HepG2 (cell line): ENCODE measurements around the gene WDR82. TPM values are rescaled to one million over a fixed set of nuclear protein-coding genes. Genes with fewer than 3 reads are reported as not detected.

Experiments used
- ATAC-seq: fragments of 200-7000 bp; cut with Tn5 transposase; 3 replicates; pipeline ENCODE4 v1.9.1; 2020; ENCODE audit warnings: mild to moderate bottlenecking, moderate library complexity
- BruUV-seq: library from RNA; stranded (reverse); fragments of 400-500 nt; replicated peaks from 2 replicates; lab custom pipeline; 2021; lab: Mats Ljungman, UMichigan
- CTCF ChIA-PET: fragments of 300-600 bp; formaldehyde crosslinking; extraction: SDS; loops from one replicate; lab custom pipeline; 2021; ENCODE audit warnings: low total read pairs, inconsistent platforms, low intra/inter-chr PET ratio; lab: Yijun Ruan, JAX
- POLR2A ChIA-PET: fragments of 350-600 bp; sonication (Branson Sonifier 250); formaldehyde crosslinking; loops from one replicate; lab custom pipeline; 2020; ENCODE audit warnings: antibody characterized with exemption, inconsistent platforms; lab: Yijun Ruan, JAX
- DNase-seq: peaks from one replicate; pipeline ENCODE4 v3.0.0-alpha.2; 2015; ENCODE audit warnings: low spot score
- FAIRE-seq: peaks from 3 replicates; lab custom pipeline; 2011; peaks lifted over from hg19 to GRCh38; lab: Jason Lieb, UNC
- H2AFZ ChIP-seq: one replicate; pipeline ENCODE4 v1.6.1; 2011; ENCODE audit warnings: low read length, inconsistent platforms
- H3K27ac ChIP-seq: fragments of 300-600 bp; 3 replicates; pipeline ENCODE4 v1.8.0; 2011; ENCODE audit warnings: mixed run types, mild to moderate bottlenecking, mixed read lengths, low read length, inconsistent platforms; ENCODE audit not compliant: insufficient read depth; ENCODE audit errors: extremely low read length
- H3K27me3 ChIP-seq, 2 experiments: fragments of 200-600 bp in 1 of 2; 2 replicates in 1 of 2; 3 replicates in 1 of 2; pipeline versions ENCODE4 v1.6.0 to v1.8.0; 2011; ENCODE audit warnings: low read length in 2 of 2, mild to moderate bottlenecking in 2 of 2, moderate library complexity in 2 of 2, inconsistent platforms in 1 of 2; ENCODE audit not compliant: insufficient read depth in 2 of 2, control insufficient read depth in 1 of 2
- H3K36me3 ChIP-seq, 2 experiments: fragments of 200-600 bp in 1 of 2; replicated peaks in 1 of 2; 2 replicates in 1 of 2; 3 replicates in 1 of 2; pipeline versions ENCODE4 v1.5.1 to v1.8.0; 2011; ENCODE audit warnings: low read length in 2 of 2, inconsistent platforms in 1 of 2; ENCODE audit not compliant: insufficient read depth in 2 of 2, control insufficient read depth in 1 of 2
- H3K4me1 ChIP-seq: 2 replicates; pipeline ENCODE4 v1.5.1; 2012; ENCODE audit warnings: low read length, inconsistent platforms; ENCODE audit not compliant: insufficient read depth
- H3K4me2 ChIP-seq: 2 replicates; pipeline ENCODE4 v1.6.0; 2011; ENCODE audit warnings: low read depth, low read length, inconsistent platforms
- H3K4me3 ChIP-seq, 3 experiments: fragments of 200-600 bp in 1 of 3; sonication (generic), shearing (Covaris generic) in 1 of 3; replicated peaks in 1 of 3; 2 replicates each; pipeline ENCODE4 v1.5.1; 2011 to 2016; ENCODE audit warnings: low read length in 3 of 3, inconsistent platforms in 2 of 3, low read depth in 2 of 3, mild to moderate bottlenecking in 2 of 3, control low read depth in 1 of 3, mixed read lengths in 1 of 3; ENCODE audit not compliant: insufficient read depth in 1 of 3
- H3K79me2 ChIP-seq: one replicate; pipeline ENCODE4 v1.6.1; 2011; ENCODE audit warnings: low read length, inconsistent platforms; ENCODE audit not compliant: insufficient read depth
- H3K9ac ChIP-seq: 2 replicates; pipeline ENCODE4 v1.6.0; 2011; ENCODE audit warnings: mild to moderate bottlenecking, low read depth, low read length, inconsistent platforms; ENCODE audit not compliant: insufficient read depth
- H3K9me3 ChIP-seq: 2 replicates; pipeline ENCODE4 v1.5.1; 2012; ENCODE audit warnings: mild to moderate bottlenecking, low read length
- H4K20me1 ChIP-seq: 2 replicates; pipeline ENCODE4 v1.6.0; 2011; ENCODE audit warnings: inconsistent platforms, mild to moderate bottlenecking, low read length, moderate library complexity; ENCODE audit not compliant: insufficient read depth
- CREM ChIP-seq, 2 experiments: sonication (generic) in 1 of 2; formaldehyde crosslinking in 1 of 2; IDR thresholded peaks; 2 replicates each; pipeline versions ENCODE4 v1.4.0 to v1.6.1; 2016 to 2020; ENCODE audit warnings: antibody characterized with exemption in 1 of 2, mild to moderate bottlenecking in 1 of 2, missing genetic modification reagents in 1 of 2
- JDP2 ChIP-seq: sonication (generic); formaldehyde crosslinking; IDR thresholded peaks from 2 replicates; pipeline ENCODE4 v1.8.1; 2022; ENCODE audit warnings: missing genetic modification reagents, borderline replicate concordance
- NFIB ChIP-seq: sonication (generic); formaldehyde crosslinking; IDR thresholded peaks from 2 replicates; pipeline ENCODE4 v1.9.0; 2021; ENCODE audit warnings: missing genetic modification reagents, mild to moderate bottlenecking, borderline replicate concordance
- NFYB ChIP-seq: sonication (generic); formaldehyde crosslinking; IDR thresholded peaks from 2 replicates; pipeline ENCODE4 v1.4.0; 2020; ENCODE audit warnings: missing genetic modification reagents
- RBFOX2 ChIP-seq: fragments of 200-400 bp; formaldehyde crosslinking; IDR thresholded peaks from 2 replicates; pipeline ENCODE4 v1.6.1; 2017; ENCODE audit warnings: low read depth, mild to moderate bottlenecking, low read length
- ZNF20 ChIP-seq: sonication (generic); formaldehyde crosslinking; IDR thresholded peaks from 2 replicates; pipeline ENCODE4 v1.4.0; 2020; ENCODE audit warnings: mild to moderate bottlenecking, moderate library complexity, missing genetic modification reagents
- ZNF563 ChIP-seq: sonication (generic); formaldehyde crosslinking; IDR thresholded peaks from 2 replicates; pipeline ENCODE4 v1.8.0; 2022; ENCODE audit warnings: mild to moderate bottlenecking, moderate library complexity, missing genetic modification reagents
- WGBS: methylation state at CpG from one replicate; pipeline ENCODE4 v1.1.6; 2017; ENCODE audit warnings: low lambda C conversion rate; 5-methylcytosine and 5-hydroxymethylcytosine counted together
- in situ Hi-C: cut with HindIII; loops from 2 replicates; pipeline ENCODE4 v1.10.0; 2017; ENCODE audit warnings: low pct_unique_long_range_greater_than_20kb; ENCODE audit not compliant: extremely low pct_ligation_motif_present
- intact Hi-C: fragments of 100-400 bp; cut with micrococcal nuclease; formaldehyde crosslinking; loops from one replicate; pipeline ENCODE4 v1.10.0; 2022; ENCODE audit not compliant: unreplicated experiment
- polyA plus RNA-seq, 8 experiments: library from polyadenylated mRNA; depleted of rRNA in 3 of 8; stranded (reverse) in 7 of 8; unstranded in 1 of 8; fragments of >200 nt; fragmentation: Illumina TruSeq in 4 of 8; extraction: Trizol in 4 of 8; gene quantifications; 2 replicates each; pipeline versions ENCODE4 v1.2.1 to v1.2.3, GENCODE V29; 2011 to 2016; ENCODE audit warnings: low read depth in 4 of 8, missing spikeins in 1 of 8, mixed read lengths in 1 of 8; ENCODE audit not compliant: insufficient read depth in 1 of 8
- total RNA-seq, 5 experiments: library from RNA; depleted of rRNA; stranded (reverse); fragments of >200 nt; fragmentation: Illumina TruSeq; extraction: Trizol; gene quantifications; 2 replicates each; pipeline ENCODE4 v1.2.3, GENCODE V29; 2016; ENCODE audit warnings: low read depth in 1 of 5
- TF ChIP-seq, protein P1 (sequence below): sonication (generic); formaldehyde crosslinking; IDR thresholded peaks from 2 replicates; pipeline ENCODE4 v1.5.0; 2020; ENCODE audit warnings: mild to moderate bottlenecking, missing genetic modification reagents, borderline replicate concordance
- TF ChIP-seq, protein P2 (sequence below): sonication (generic); formaldehyde crosslinking; IDR thresholded peaks from 2 replicates; pipeline ENCODE4 v1.5.0; 2020; ENCODE audit warnings: mild to moderate bottlenecking, missing genetic modification reagents
- TF ChIP-seq, protein P3 (sequence below): sonication (generic); formaldehyde crosslinking; IDR thresholded peaks from 2 replicates; pipeline ENCODE4 v1.4.0; 2020; ENCODE audit warnings: missing genetic modification reagents

WDR82 gene
- total and polyA plus RNA-seq, 2 of the 13 experiments (the other 11 are each of a cell fraction or from before 2014, with no cell fraction given), result 39.1 to 59.5 TPM

DNA sequence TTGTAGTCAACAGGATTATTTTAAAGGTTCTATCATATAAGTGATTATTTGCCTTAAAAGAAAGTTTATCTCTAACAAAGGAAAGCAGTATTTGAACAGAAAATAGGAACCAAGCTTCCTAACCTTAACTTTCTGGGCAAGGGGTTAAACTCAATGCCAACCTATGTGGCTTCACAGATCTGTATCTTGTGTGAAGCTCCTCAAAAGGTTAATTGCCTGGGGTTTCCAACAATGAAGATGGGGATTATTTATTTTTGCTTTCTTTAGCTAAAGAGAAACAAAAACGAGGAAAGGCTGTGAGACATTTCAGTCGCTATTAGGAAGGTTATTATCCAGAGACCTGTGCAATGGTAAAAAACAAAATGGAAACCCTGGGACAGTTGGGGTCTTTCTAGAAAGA lies 1.1 kb upstream of the WDR82 start (continued):
- TF ChIP-seq, protein P1, sequence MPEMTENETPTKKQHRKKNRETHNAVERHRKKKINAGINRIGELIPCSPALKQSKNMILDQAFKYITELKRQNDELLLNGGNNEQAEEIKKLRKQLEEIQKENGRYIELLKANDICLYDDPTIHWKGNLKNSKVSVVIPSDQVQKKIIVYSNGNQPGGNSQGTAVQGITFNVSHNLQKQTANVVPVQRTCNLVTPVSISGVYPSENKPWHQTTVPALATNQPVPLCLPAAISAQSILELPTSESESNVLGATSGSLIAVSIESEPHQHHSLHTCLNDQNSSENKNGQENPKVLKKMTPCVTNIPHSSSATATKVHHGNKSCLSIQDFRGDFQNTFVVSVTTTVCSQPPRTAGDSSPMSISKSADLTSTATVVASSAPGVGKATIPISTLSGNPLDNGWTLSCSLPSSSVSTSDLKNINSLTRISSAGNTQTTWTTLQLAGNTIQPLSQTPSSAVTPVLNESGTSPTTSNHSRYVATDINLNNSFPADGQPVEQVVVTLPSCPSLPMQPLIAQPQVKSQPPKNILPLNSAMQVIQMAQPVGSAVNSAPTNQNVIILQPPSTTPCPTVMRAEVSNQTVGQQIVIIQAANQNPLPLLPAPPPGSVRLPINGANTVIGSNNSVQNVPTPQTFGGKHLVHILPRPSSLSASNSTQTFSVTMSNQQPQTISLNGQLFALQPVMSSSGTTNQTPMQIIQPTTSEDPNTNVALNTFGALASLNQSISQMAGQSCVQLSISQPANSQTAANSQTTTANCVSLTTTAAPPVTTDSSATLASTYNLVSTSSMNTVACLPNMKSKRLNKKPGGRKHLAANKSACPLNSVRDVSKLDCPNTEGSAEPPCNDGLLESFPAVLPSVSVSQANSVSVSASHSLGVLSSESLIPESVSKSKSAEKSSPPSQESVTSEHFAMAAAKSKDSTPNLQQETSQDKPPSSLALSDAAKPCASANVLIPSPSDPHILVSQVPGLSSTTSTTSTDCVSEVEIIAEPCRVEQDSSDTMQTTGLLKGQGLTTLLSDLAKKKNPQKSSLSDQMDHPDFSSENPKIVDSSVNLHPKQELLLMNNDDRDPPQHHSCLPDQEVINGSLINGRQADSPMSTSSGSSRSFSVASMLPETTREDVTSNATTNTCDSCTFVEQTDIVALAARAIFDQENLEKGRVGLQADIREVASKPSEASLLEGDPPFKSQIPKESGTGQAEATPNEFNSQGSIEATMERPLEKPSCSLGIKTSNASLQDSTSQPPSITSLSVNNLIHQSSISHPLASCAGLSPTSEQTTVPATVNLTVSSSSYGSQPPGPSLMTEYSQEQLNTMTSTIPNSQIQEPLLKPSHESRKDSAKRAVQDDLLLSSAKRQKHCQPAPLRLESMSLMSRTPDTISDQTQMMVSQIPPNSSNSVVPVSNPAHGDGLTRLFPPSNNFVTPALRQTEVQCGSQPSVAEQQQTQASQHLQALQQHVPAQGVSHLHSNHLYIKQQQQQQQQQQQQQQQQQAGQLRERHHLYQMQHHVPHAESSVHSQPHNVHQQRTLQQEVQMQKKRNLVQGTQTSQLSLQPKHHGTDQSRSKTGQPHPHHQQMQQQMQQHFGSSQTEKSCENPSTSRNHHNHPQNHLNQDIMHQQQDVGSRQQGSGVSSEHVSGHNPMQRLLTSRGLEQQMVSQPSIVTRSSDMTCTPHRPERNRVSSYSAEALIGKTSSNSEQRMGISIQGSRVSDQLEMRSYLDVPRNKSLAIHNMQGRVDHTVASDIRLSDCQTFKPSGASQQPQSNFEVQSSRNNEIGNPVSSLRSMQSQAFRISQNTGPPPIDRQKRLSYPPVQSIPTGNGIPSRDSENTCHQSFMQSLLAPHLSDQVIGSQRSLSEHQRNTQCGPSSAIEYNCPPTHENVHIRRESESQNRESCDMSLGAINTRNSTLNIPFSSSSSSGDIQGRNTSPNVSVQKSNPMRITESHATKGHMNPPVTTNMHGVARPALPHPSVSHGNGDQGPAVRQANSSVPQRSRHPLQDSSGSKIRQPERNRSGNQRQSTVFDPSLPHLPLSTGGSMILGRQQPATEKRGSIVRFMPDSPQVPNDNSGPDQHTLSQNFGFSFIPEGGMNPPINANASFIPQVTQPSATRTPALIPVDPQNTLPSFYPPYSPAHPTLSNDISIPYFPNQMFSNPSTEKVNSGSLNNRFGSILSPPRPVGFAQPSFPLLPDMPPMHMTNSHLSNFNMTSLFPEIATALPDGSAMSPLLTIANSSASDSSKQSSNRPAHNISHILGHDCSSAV (CRISPR knock-in tag), result no peak
- no peak for TF ChIP-seq RBFOX2
- TF ChIP-seq, all 625 proteins: peak for 0

DNA sequence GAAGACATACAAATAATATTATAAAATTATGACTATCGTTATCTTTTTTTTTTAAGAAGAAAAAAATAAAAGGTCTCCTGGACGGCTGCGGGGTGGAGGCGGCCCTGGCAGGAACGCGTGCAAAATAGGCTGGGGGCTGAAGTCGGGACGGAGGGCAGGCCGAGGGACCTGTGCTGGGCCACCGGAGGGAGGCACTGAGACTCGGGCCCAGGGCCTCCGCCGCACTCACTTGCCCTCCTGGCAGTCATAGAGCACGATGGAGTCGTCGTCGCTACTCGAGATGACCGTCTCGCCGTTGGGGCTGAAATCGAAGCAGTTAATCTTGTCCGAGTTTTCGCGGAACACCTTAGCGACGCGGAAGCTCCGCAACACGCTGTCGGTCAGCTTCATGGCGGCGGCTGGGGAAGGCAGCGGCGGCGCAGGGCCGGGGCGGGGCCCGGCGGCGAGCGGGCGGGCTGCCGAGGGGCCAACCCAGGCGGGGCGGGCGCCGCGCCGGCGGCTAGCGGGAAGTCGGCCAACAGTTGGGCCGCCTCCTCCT lies 408 bp downstream of the WDR82 start:
- Histone ChIP-seq H3K27ac (peak overlapping the region; percentile 95), H3K4me1 (peaks cover 74% of the 10 kb centered on the region), H3K27me3 (no peaks in the 10 kb centered on the region; a peak in 1 of 5 replicates), H3K4me2 (peak overlapping the region; percentile 92), H3K36me3 (peaks cover 0 to 5% of the 10 kb centered on the region in 2 experiments; a peak in 1 of 5 replicates), H3K9ac (peak overlapping the region; percentile 99), H3K9me3 (no peaks in the 10 kb centered on the region), H3K79me2 (peaks cover 53% of the 10 kb centered on the region), H4K20me1 (peaks cover 44% of the 10 kb centered on the region), H3K4me3 (peak overlapping the region; percentile 77 to 99 (median 94)), H2AFZ (no peak overlapping the region)
- intact Hi-C loops, result no loop called here
- POLR2A ChIA-PET, result interaction anchor here (1.0 to 5.3 kb wide), 13 partner anchors 11 to 123 kb away, joined by 4 to 165 read pairs (median 8); partner anchors contain the start of genes GLYCTK, POC1A, PPM1M and TWF2
- FAIRE-seq (no peak), ATAC-seq (peak; percentile 79), DNase-seq (no peak)
- 0% methylated on average over 8 of the region's 54 CpGs for WGBS
- TSS peak; percentile 54 for BruUV-seq
- CTCF ChIA-PET, result no interaction called here
- in situ Hi-C loops, result no loop called here
- TF ChIP-seq, protein P2, sequence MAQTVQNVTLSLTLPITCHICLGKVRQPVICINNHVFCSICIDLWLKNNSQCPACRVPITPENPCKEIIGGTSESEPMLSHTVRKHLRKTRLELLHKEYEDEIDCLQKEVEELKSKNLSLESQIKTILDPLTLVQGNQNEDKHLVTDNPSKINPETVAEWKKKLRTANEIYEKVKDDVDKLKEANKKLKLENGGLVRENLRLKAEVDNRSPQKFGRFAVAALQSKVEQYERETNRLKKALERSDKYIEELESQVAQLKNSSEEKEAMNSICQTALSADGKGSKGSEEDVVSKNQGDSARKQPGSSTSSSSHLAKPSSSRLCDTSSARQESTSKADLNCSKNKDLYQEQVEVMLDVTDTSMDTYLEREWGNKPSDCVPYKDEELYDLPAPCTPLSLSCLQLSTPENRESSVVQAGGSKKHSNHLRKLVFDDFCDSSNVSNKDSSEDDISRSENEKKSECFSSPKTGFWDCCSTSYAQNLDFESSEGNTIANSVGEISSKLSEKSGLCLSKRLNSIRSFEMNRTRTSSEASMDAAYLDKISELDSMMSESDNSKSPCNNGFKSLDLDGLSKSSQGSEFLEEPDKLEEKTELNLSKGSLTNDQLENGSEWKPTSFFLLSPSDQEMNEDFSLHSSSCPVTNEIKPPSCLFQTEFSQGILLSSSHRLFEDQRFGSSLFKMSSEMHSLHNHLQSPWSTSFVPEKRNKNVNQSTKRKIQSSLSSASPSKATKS, result no peak
- TF ChIP-seq, protein P3, sequence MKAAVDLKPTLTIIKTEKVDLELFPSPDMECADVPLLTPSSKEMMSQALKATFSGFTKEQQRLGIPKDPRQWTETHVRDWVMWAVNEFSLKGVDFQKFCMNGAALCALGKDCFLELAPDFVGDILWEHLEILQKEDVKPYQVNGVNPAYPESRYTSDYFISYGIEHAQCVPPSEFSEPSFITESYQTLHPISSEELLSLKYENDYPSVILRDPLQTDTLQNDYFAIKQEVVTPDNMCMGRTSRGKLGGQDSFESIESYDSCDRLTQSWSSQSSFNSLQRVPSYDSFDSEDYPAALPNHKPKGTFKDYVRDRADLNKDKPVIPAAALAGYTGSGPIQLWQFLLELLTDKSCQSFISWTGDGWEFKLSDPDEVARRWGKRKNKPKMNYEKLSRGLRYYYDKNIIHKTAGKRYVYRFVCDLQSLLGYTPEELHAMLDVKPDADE (CRISPR knock-in tag), result no peak
- TF ChIP-seq ZNF20 (CRISPR knock-in tag) (no peak; the same call in 1 of the 2 replicates), NFIB (CRISPR knock-in tag) (no peak), NFYB (no peak), ZNF563 (CRISPR knock-in tag) (peak; percentile 44; the same call in 1 of the 2 replicates), CREM (IDR thresholded peaks at IDR 0.05) (0 out of 2 replicates have a peak, but pooled peaks have one; percentile 4), CREM (CRISPR knock-in tag; IDR thresholded peaks at IDR 0.05) (no peak), JDP2 (CRISPR knock-in tag) (no peak)
